GM23338 (cell line): Measurements from ENCODE around the gene TDP2. TPM values are rescaled to one million over a fixed set of nuclear protein-coding genes. Genes with fewer than 3 reads are reported as not detected.

Experiments used
- ATAC-seq: fragments of 200-7000 bp; cut with Tn5 transposase; 3 replicates; pipeline ENCODE4 v1.9.1; 2020
- DNase-seq: peaks from one replicate; pipeline ENCODE4 v3.0.0-alpha.2; 2015; ENCODE audit warnings: low spot score
- H2AFZ ChIP-seq: fragments of 200-600 bp; sonication (generic); 2 replicates; pipeline ENCODE4 v1.8.0; 2016; ENCODE audit warnings: antibody characterized with exemption, mild to moderate bottlenecking, moderate library complexity
- H3F3A ChIP-seq: fragments of 200-600 bp; sonication (generic); replicated peaks from 2 replicates; pipeline ENCODE4 v1.8.0; 2017; ENCODE audit warnings: antibody characterized with exemption, mixed run types, low read depth
- H3K27ac ChIP-seq: fragments of 200-600 bp; sonication (generic); 2 replicates; pipeline ENCODE4 v1.6.1; 2016; ENCODE audit warnings: low read depth
- H3K27me3 ChIP-seq: fragments of 200-600 bp; sonication (generic); 2 replicates; pipeline ENCODE4 v1.8.0; 2016; ENCODE audit warnings: mild to moderate bottlenecking, mixed run types, moderate library complexity; ENCODE audit not compliant: insufficient read depth
- H3K36me3 ChIP-seq: fragments of 200-600 bp; sonication (generic); 2 replicates; pipeline ENCODE4 v1.8.0; 2016; ENCODE audit warnings: mild to moderate bottlenecking; ENCODE audit not compliant: insufficient read depth
- H3K4me1 ChIP-seq: fragments of 200-600 bp; sonication (generic); 2 replicates; pipeline ENCODE4 v1.8.0; 2016; ENCODE audit warnings: mild to moderate bottlenecking, moderate library complexity; ENCODE audit not compliant: insufficient read depth
- H3K4me2 ChIP-seq: fragments of 200-600 bp; sonication (generic); 2 replicates; pipeline ENCODE4 v1.7.1; 2017; ENCODE audit warnings: mixed run types
- H3K4me3 ChIP-seq: fragments of 200-600 bp; sonication (generic); 2 replicates; pipeline ENCODE4 v1.6.1; 2016; ENCODE audit warnings: mixed run types
- H3K79me2 ChIP-seq: fragments of 200-600 bp; sonication (generic); replicated peaks from 2 replicates; pipeline ENCODE4 v1.8.0; 2017; ENCODE audit warnings: mild to moderate bottlenecking; ENCODE audit not compliant: insufficient read depth
- H3K9me2 ChIP-seq: fragments of 200-600 bp; sonication (generic); 2 replicates; pipeline ENCODE4 v1.8.0; 2017; ENCODE audit not compliant: insufficient read depth
- H4K20me1 ChIP-seq: fragments of 200-600 bp; sonication (generic); replicated peaks from 2 replicates; pipeline ENCODE4 v1.8.0; 2017; ENCODE audit warnings: mild to moderate bottlenecking; ENCODE audit not compliant: insufficient read depth
- H3K27ac Mint-ChIP-seq: 2 replicates; pipeline ENCODE4 v1.8.0; 2020; ENCODE audit warnings: inconsistent platforms, mild to moderate bottlenecking, moderate library complexity, mixed read lengths
- H3K27me3 Mint-ChIP-seq: 3 replicates; pipeline ENCODE4 v1.8.0; 2022; ENCODE audit warnings: low read depth, mild to moderate bottlenecking, moderate library complexity, mixed read lengths, inconsistent platforms; ENCODE audit not compliant: insufficient read depth, poor library complexity
- H3K36me3 Mint-ChIP-seq: 3 replicates; pipeline ENCODE4 v1.8.0; 2021; ENCODE audit warnings: low read depth, mild to moderate bottlenecking, inconsistent platforms, moderate library complexity, mixed read lengths
- H3K4me1 Mint-ChIP-seq: 3 replicates; pipeline ENCODE4 v1.8.0; 2020; ENCODE audit warnings: mild to moderate bottlenecking, inconsistent platforms, mixed read lengths
- H3K4me3 Mint-ChIP-seq: 3 replicates; pipeline ENCODE4 v1.8.0; 2021; ENCODE audit warnings: moderate library complexity, mild to moderate bottlenecking, inconsistent platforms, mixed read lengths
- H3K9me3 Mint-ChIP-seq: 3 replicates; pipeline ENCODE4 v1.8.0; 2020; ENCODE audit warnings: moderate library complexity, mild to moderate bottlenecking, inconsistent platforms, mixed read lengths
- EZH2phosphoT487 ChIP-seq: fragments of 200-600 bp; sonication (generic); IDR thresholded peaks from one replicate; pipeline ENCODE4 v1.8.1; 2018; ENCODE audit warnings: antibody characterized with exemption; ENCODE audit not compliant: unreplicated experiment
- NANOG ChIP-seq: IDR thresholded peaks from 2 replicates; pipeline ENCODE4 v1.6.1; 2016; ENCODE audit warnings: antibody characterized with exemption, borderline replicate concordance
- STAT1 ChIP-seq: IDR thresholded peaks from one replicate; pipeline ENCODE4 v1.6.1; 2016; ENCODE audit warnings: antibody characterized with exemption; ENCODE audit not compliant: unreplicated experiment
- ZNF114 ChIP-seq: fragments of 250-450 bp; sonication (Bioruptor Pico); IDR thresholded peaks from 2 replicates; pipeline ENCODE4 v1.5.0; 2020; ENCODE audit warnings: mild to moderate bottlenecking, moderate library complexity
- polyA plus RNA-seq: library from polyadenylated mRNA; unstranded; fragments of >200 nt; fragmentation: Nextera tagmentation; extraction: Ambion mirVana; gene quantifications from 2 replicates; pipeline ENCODE4 v1.2.1, GENCODE V29; 2016
- total RNA-seq: library from RNA; depleted of rRNA; stranded (reverse); fragments of >200 nt; shearing (Covaris generic); gene quantifications from 2 replicates; pipeline ENCODE4 v1.2.3, GENCODE V29; 2014
- TF ChIP-seq, protein P1 (sequence below): IDR thresholded peaks from one replicate; pipeline ENCODE4 v1.6.1; 2018; ENCODE audit warnings: antibody characterized with exemption; ENCODE audit not compliant: unreplicated experiment
- TF ChIP-seq, protein P2 (sequence below): IDR thresholded peaks from 2 replicates; pipeline ENCODE4 v1.6.1; 2016; ENCODE audit warnings: antibody characterized with exemption

TDP2 gene
- total and polyA plus RNA-seq, 2 experiments from 2014 or later, result 46.8 to 47.8 TPM

DNA sequence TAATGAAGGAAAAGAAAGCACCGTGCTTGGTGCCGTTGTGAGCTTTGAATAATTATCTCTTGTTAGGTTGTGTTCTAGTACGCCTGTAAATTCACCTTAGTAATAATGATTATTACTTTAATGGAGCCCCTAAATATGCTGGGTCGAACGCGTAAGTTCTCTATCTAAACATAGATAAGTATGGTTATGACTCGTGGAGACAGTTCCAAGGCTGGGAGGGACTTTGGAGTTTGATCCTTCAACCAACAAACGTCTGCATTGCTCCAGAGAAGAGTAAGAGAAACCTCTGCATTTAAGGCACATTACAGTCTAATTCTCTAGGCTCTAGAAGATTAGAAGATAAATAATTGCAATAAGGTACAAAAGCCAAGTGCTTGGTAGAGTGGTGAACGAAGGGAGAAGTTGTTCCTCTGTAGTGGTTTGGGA lies 692 bp upstream of the TDP2 start (continued):
- TF ChIP-seq, protein P1, sequence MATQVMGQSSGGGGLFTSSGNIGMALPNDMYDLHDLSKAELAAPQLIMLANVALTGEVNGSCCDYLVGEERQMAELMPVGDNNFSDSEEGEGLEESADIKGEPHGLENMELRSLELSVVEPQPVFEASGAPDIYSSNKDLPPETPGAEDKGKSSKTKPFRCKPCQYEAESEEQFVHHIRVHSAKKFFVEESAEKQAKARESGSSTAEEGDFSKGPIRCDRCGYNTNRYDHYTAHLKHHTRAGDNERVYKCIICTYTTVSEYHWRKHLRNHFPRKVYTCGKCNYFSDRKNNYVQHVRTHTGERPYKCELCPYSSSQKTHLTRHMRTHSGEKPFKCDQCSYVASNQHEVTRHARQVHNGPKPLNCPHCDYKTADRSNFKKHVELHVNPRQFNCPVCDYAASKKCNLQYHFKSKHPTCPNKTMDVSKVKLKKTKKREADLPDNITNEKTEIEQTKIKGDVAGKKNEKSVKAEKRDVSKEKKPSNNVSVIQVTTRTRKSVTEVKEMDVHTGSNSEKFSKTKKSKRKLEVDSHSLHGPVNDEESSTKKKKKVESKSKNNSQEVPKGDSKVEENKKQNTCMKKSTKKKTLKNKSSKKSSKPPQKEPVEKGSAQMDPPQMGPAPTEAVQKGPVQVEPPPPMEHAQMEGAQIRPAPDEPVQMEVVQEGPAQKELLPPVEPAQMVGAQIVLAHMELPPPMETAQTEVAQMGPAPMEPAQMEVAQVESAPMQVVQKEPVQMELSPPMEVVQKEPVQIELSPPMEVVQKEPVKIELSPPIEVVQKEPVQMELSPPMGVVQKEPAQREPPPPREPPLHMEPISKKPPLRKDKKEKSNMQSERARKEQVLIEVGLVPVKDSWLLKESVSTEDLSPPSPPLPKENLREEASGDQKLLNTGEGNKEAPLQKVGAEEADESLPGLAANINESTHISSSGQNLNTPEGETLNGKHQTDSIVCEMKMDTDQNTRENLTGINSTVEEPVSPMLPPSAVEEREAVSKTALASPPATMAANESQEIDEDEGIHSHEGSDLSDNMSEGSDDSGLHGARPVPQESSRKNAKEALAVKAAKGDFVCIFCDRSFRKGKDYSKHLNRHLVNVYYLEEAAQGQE, result no peak
- TF ChIP-seq NANOG, result no peak
- TF ChIP-seq ZNF114 (CRISPR knock-in tag), result no peak
- no peak for TF ChIP-seq EZH2phosphoT487
- TF ChIP-seq STAT1, result no peak

DNA sequence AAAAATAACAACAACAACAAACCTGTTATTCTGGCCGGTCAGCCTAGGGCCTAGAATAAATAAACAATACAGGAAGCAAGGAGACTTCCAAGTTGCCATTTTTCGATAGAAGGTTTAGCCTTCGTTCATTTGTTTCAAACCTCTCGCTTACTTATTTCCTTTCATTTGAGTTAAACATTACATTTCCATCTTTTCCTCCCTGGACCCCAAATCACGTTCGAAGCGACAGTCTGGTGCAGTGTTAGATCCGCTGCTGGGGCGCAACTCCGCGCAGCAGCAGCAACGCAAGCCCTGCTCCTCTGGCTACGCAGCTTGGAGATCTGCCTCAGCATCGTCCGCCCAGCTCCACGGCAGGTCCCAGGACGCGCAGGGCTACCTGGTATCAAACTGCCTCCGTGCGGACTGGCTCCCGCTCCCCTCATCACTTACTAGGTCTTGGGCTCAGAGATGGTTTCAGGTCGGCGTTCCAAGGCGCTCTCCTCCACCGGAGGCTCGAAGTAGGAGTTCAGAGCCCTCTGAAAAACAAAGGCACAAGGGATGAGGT lies 530 bp downstream of the TDP2 start:
- H2AFZ ChIP-seq, result peak overlapping the region; percentile 95
- peaks cover 16% of the 10 kb centered on the region for H3K27me3 Mint-ChIP-seq
- peaks cover 24% of the 10 kb centered on the region for H3K36me3 ChIP-seq
- 0 out of 2 replicates have a peak, but pooled peaks cover 12% of the 10 kb centered on the region for H3K4me1 ChIP-seq
- H3K27ac Mint-ChIP-seq, result peak overlapping the region; percentile 99
- H3K36me3 Mint-ChIP-seq, result peaks cover 86% of the 10 kb centered on the region
- peaks cover 69% of the 10 kb centered on the region for H3K79me2 ChIP-seq
- TF ChIP-seq, protein P2, sequence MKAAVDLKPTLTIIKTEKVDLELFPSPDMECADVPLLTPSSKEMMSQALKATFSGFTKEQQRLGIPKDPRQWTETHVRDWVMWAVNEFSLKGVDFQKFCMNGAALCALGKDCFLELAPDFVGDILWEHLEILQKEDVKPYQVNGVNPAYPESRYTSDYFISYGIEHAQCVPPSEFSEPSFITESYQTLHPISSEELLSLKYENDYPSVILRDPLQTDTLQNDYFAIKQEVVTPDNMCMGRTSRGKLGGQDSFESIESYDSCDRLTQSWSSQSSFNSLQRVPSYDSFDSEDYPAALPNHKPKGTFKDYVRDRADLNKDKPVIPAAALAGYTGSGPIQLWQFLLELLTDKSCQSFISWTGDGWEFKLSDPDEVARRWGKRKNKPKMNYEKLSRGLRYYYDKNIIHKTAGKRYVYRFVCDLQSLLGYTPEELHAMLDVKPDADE, result no peak
- TF ChIP-seq, protein P1, result peak; percentile 28
- H3K27me3 ChIP-seq, result no peaks in the 10 kb centered on the region
- no peaks in the 10 kb centered on the region for H4K20me1 ChIP-seq
- peaks cover 23% of the 10 kb centered on the region for H3K4me1 Mint-ChIP-seq
- H3K9me3 Mint-ChIP-seq, result peaks cover 43% of the 10 kb centered on the region
- ATAC-seq (peak; percentile 63), DNase-seq (no peak)
- no peaks in the 10 kb centered on the region for H3K9me2 ChIP-seq
- H3K27ac ChIP-seq, result peak overlapping the region; percentile 97
- peak overlapping the region; percentile 97 for H3K4me3 ChIP-seq
- peak overlapping the region; percentile 91 for H3K4me2 ChIP-seq
- no peaks in the 10 kb centered on the region for H3F3A ChIP-seq
- peak overlapping the region; percentile 94 for H3K4me3 Mint-ChIP-seq
